Keratinocyte (primary cell): ENCODE results near the gene KLK7.

Experiments
- CTCF ChIP-seq, 3 experiments: IDR thresholded peaks in 1 of 3; conservative IDR thresholded peaks in 1 of 3; optimal IDR thresholded peaks in 1 of 3; 2 replicates in 2 of 3; 3 replicates in 1 of 3; pipeline versions ENCODE3 to v1.5.1; 2011; ENCODE audit warnings: low read length in 3 of 3, mild to moderate bottlenecking in 3 of 3, moderate library complexity in 2 of 3, control low read depth in 1 of 3, inconsistent platforms in 1 of 3; ENCODE audit not compliant: insufficient read depth in 2 of 3; ENCODE audit errors: extremely low read depth in 1 of 3
- EZH2 ChIP-seq: IDR thresholded peaks from one replicate; pipeline ENCODE4 v1.6.1; 2012; ENCODE audit warnings: inconsistent platforms, mild to moderate bottlenecking, low read length, moderate library complexity

- TF ChIP-seq EZH2 (no peak), CTCF (optimal IDR thresholded peaks at IDR 0.05 in 1 of 3, IDR thresholded peaks at IDR 0.05 in 1 of 3, conservative IDR thresholded peaks at IDR 0.05 in 1 of 3; ENCODE audit: extremely low read depth in 1 of 3, insufficient read depth in 2 of 3, low read length in 3 of 3) (no peak)
These were observed 36.6 kb downstream of the KLK7 start for GRCh38 chr19:50947123-50947522.
